Body of pancreas (tissue), 4 donors: ENCODE data around the gene GPD1L. TPM values are rescaled to one million over a fixed set of nuclear protein-coding genes. Genes with fewer than 3 reads are reported as not detected.

Experiments
- ATAC-seq: fragments of 150-250 bp; one replicate; pipeline ENCODE4 v1.9.1; 2016
- DNase-seq, 4 donors: peaks; one replicate each; pipeline ENCODE4 v3.0.0-alpha.2; 2019
- H3K27ac ChIP-seq, 4 donors: fragments of 200-600 bp; sonication (generic); 1 replicate in 3 of 4; 2 replicates in 1 of 4; pipeline versions ENCODE4 v1.5.1 to v1.6.1; 2016 to 2019; ENCODE audit warnings: mild to moderate bottlenecking in 1 of 4, mixed read lengths in 1 of 4, moderate library complexity in 1 of 4
- H3K27me3 ChIP-seq, 2 donors: fragments of 200-600 bp; sonication (generic); one replicate each; pipeline ENCODE4 v1.6.0; 2016; ENCODE audit warnings: mild to moderate bottlenecking in 1 of 2
- H3K36me3 ChIP-seq, 2 donors: fragments of 200-600 bp; sonication (generic); replicated peaks in 1 of 2; 2 replicates each; pipeline ENCODE4 v1.5.1; 2016; ENCODE audit warnings: low read depth in 2 of 2; ENCODE audit not compliant: insufficient read depth in 1 of 2
- H3K4me1 ChIP-seq: fragments of 200-600 bp; sonication (generic); one replicate; pipeline ENCODE4 v1.6.0; 2016
- H3K4me3 ChIP-seq, 2 donors: fragments of 200-600 bp; sonication (generic); 1 replicate in 1 of 2; 2 replicates in 1 of 2; pipeline ENCODE4 v1.5.1; 2016 to 2019
- H3K9me3 ChIP-seq, 3 donors: fragments of 200-600 bp; sonication (generic); 1 replicate in 2 of 3; 2 replicates in 1 of 3; pipeline ENCODE4 v1.5.1; 2016
- CTCF ChIP-seq, 7 experiments: fragments of 450-650 bp in 4 of 7; fragments of 200-600 bp in 3 of 7; sonication (generic) in 3 of 7; IDR thresholded peaks; one replicate each; pipeline ENCODE4 v1.5.1; 2016 to 2019; ENCODE audit warnings: antibody characterized with exemption in 7 of 7
- POLR2A ChIP-seq, 3 donors: fragments of 450-650 bp; IDR thresholded peaks; one replicate each; pipeline ENCODE4 v1.6.1; 2016; ENCODE audit warnings: antibody characterized with exemption in 3 of 3, mild to moderate bottlenecking in 2 of 3
- WGBS, 2 donors: methylation state at CpG; one replicate each; pipeline ENCODE4 v1.1.5; 2017; 5-methylcytosine and 5-hydroxymethylcytosine counted together
- intact Hi-C: fragments of 100-400 bp; cut with DNase I; formaldehyde crosslinking; loops from one replicate; pipeline ENCODE4 v1.15.1; 2023
- total RNA-seq, 2 donors: library from RNA; depleted of rRNA; stranded (reverse); fragments of >200 nt; gene quantifications; one replicate each; pipeline ENCODE4 v1.1.0, GENCODE V29; 2016

Gene GPD1L
- total RNA-seq, 2 donors from 2014 or later: 23.6 to 97.6 TPM

DNA sequence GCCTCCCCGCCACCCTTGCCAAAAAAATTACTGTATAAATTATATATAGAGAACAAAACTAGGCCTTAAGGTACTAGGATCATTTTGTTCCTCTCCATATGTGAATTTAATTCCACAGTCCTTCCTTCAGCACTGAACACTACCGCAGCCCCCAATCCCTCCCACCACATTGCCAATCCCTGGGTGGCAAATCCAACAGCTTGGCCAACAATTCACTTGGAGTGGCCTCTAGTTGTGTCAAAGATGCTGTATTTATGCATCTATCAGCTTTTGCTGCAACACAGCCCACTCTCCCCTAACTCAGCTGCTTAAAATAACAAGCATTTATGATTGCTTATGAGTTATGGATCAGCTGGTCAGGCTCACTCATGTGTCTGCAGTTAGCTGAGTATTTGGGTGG is 18.6 kb downstream of the GPD1L start:
- 100% methylated on average over 2 of the region's 2 CpGs for WGBS, 2 donors
- intact Hi-C loops: no loop called here
- no peak for TF ChIP-seq CTCF (IDR thresholded peaks at IDR 0.05)
- no peak for TF ChIP-seq POLR2A (IDR thresholded peaks at IDR 0.05)
- Histone ChIP-seq H3K36me3 (no peaks in the 10 kb centered on the region), H3K4me3 (no peak overlapping the region), H3K27me3 (no peaks in the 10 kb centered on the region), H3K4me1 (peaks cover 31% of the 10 kb centered on the region), H3K27ac (no peak overlapping the region), H3K9me3 (no peaks in the 10 kb centered on the region)
- DNase-seq (no peak), ATAC-seq (no peak)

GRCh38 chr3:32126305-32127015 is 20.0 kb downstream of the GPD1L start:
- Histone ChIP-seq H3K4me1 (peaks cover 26% of the 10 kb centered on the region), H3K27ac (peak overlapping the region in 2 of 4 donors; percentile 12 to 37), H3K27me3 (no peaks in the 10 kb centered on the region), H3K9me3 (no peaks in the 10 kb centered on the region), H3K4me3 (no peak overlapping the region), H3K36me3 (no peaks in the 10 kb centered on the region)
- peak in 2 of 4 donors; percentile 29 to 37 for DNase-seq
- ATAC-seq: peak; percentile 72
- WGBS, 2 donors: 25 to 31% methylated on average over 4 of the region's 4 CpGs
- intact Hi-C loops: no loop called here
- TF ChIP-seq POLR2A (IDR thresholded peaks at IDR 0.05) (no peak), CTCF (IDR thresholded peaks at IDR 0.05) (no peak)

GRCh38 chr3:32127219-32127826 is 20.9 kb downstream of the GPD1L start:
- intact Hi-C loops: no loop called here
- H3K27ac ChIP-seq: no peak overlapping the region
- TF ChIP-seq POLR2A (IDR thresholded peaks at IDR 0.05): no peak
- TF ChIP-seq CTCF (IDR thresholded peaks at IDR 0.05): no peak
- H3K9me3 ChIP-seq: no peaks in the 10 kb centered on the region
- DNase-seq: peak in 1 of 4 donors; percentile 16
- peaks cover 29% of the 10 kb centered on the region for H3K4me1 ChIP-seq
- ATAC-seq: no peak
- no peaks in the 10 kb centered on the region for H3K27me3 ChIP-seq
- H3K4me3 ChIP-seq: no peak overlapping the region
- H3K36me3 ChIP-seq: no peaks in the 10 kb centered on the region
- 67 to 80% methylated on average over 10 of the region's 10 CpGs for WGBS, 2 donors

DNA sequence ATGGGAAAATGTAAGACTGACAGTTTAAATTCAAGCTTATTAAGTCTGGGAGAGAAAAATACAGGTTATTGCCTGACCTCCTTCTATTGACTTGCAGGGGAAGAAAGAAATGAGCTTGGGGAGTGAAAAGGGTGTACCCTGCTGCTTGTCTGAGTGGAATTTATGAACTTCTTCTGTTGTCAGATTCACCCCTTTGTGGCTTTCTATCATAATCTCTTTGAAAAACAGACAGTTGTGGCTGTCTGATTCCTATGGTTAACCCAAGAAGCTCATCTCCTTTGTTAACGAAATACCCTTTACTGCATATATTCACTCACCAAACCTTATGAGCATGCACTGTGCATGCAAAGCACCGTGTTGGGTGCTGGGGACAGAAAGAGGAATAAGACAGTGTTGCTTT is 22.5 kb downstream of the GPD1L start:
- H3K27me3 ChIP-seq: no peaks in the 10 kb centered on the region
- no peak for TF ChIP-seq POLR2A (IDR thresholded peaks at IDR 0.05)
- no peak for TF ChIP-seq CTCF (IDR thresholded peaks at IDR 0.05)
- H3K4me3 ChIP-seq: no peak overlapping the region
- DNase-seq: no peak
- H3K27ac ChIP-seq: no peak overlapping the region
- no peaks in the 10 kb centered on the region for H3K9me3 ChIP-seq
- intact Hi-C loops: no loop called here
- peaks cover 37% of the 10 kb centered on the region for H3K4me1 ChIP-seq
- H3K36me3 ChIP-seq: no peaks in the 10 kb centered on the region
- ATAC-seq: no peak
- 95 to 98% methylated on average over 2 of the region's 2 CpGs for WGBS, 2 donors

DNA sequence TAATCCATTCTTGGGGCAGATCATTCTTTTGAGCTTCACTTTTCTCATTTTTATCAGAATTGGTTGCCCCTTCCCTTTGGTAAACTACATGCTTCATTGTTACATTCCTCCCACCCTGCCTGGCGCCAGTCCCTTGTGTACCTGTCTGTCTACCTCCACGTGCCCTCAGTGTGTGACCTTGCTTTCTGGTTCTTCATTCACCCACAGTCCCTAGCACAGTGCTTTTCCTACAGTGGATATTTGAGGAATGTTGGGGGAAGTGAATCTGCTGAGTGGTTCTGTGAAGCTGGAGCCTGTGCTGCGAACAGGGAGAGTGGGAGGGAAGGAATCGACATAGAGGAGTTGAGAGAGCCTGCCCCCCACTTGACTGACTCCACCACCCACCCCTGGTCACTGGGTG is 23.4 kb downstream of the GPD1L start:
- Histone ChIP-seq H3K27me3 (no peaks in the 10 kb centered on the region), H3K9me3 (no peaks in the 10 kb centered on the region), H3K27ac (no peak overlapping the region), H3K4me3 (no peak overlapping the region), H3K36me3 (no peaks in the 10 kb centered on the region), H3K4me1 (peaks cover 37% of the 10 kb centered on the region)
- DNase-seq (no peak), ATAC-seq (no peak)
- no peak for TF ChIP-seq POLR2A (IDR thresholded peaks at IDR 0.05)
- TF ChIP-seq CTCF (IDR thresholded peaks at IDR 0.05): no peak
- intact Hi-C loops: no loop called here
- 69% methylated on average over 4 of the region's 4 CpGs for WGBS, 2 donors
